ENCODE measurements around the gene C4A.
A peak's percentile ranks its signal among the peaks of the same experiment; 100 is the strongest.
"Not testable (repeated sequence)": the region's sequence is repeated elsewhere in the genome, so short reads cannot be mapped to it uniquely, and the experiment has no call there.

The C4A gene

DNA sequence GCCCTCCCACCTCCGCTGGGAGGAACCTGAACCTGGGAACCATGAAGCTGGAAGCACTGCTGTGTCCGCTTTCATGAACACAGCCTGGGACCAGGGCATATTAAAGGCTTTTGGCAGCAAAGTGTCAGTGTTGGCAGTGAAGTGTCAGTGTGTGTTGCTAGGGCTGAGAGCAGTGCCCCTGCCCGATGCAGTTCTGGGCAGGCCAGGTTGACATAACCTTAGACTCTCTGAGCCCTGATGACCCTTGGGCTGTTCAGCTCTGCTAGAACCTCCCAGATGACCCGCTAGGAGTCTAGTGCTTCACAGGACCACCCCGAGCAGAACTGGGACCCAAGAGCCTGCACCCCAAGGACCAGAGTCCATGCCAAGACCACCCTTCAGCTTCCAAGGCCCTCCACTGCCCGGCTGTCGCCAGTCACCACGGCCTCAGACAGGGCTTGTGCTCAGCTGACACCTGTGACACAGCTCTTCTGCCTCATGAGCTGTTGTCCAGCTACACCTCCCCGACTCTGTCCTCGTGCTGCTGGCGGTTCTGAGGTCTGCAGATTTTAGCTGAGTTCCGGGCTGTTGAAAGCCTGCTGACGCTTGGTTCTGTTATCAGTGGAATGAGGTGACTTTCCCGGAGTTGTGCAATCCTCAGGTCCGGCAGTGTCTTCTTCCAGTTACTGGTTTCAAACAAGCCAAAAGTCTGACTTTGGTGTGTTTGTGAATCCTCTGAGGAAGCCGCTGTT lies 53.6 kb downstream of the C4A start:
- not testable (repeated sequence) for DNase-seq (ENCODE audit: low spot score)

DNA sequence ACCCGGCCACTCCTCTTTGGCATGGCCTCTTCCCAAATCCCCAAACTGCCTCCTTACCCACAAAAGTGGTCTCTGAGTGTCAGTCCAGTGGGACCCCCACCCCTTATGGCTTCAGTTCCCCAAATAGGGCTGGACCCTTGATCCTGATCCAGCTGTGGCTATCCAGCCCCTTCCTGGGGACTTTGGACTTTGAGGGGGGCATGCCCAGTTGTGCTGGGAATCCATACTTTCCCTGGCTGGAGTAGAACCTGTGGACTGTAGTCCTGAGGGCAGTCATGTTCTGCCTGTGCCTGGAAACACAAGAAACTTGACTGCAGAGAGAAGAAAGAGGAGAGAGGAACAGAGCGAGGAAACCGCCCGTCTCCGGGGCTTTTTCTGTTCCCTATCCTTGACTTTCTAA lies 55.3 kb downstream of the C4A start:
- DNase-seq (ENCODE audit: low spot score): not testable (repeated sequence)

GRCh38 chr6:32037598-32038524 lies 56.0 kb downstream of the C4A start, which contains the start of gene CYP21A2:
Gene CYP21A2 (plus strand): TSS chr6:32038415. CDS start chr6:32038423, 8 bp downstream.
- not testable (repeated sequence) for DNase-seq (ENCODE audit: low spot score)

DNA sequence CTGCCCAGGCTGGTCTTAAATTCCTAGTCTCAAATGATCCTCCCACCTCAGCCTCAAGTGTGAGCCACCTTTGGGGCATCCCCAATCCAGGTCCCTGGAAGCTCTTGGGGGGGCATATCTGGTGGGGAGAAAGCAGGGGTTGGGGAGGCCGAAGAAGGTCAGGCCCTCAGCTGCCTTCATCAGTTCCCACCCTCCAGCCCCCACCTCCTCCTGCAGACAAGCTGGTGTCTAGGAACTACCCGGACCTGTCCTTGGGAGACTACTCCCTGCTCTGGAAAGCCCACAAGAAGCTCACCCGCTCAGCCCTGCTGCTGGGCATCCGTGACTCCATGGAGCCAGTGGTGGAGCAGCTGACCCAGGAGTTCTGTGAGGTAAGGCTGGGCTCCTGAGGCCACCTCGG lies 57.0 kb downstream of the C4A start:
- DNase-seq (ENCODE audit: low spot score): not testable (repeated sequence)

DNA sequence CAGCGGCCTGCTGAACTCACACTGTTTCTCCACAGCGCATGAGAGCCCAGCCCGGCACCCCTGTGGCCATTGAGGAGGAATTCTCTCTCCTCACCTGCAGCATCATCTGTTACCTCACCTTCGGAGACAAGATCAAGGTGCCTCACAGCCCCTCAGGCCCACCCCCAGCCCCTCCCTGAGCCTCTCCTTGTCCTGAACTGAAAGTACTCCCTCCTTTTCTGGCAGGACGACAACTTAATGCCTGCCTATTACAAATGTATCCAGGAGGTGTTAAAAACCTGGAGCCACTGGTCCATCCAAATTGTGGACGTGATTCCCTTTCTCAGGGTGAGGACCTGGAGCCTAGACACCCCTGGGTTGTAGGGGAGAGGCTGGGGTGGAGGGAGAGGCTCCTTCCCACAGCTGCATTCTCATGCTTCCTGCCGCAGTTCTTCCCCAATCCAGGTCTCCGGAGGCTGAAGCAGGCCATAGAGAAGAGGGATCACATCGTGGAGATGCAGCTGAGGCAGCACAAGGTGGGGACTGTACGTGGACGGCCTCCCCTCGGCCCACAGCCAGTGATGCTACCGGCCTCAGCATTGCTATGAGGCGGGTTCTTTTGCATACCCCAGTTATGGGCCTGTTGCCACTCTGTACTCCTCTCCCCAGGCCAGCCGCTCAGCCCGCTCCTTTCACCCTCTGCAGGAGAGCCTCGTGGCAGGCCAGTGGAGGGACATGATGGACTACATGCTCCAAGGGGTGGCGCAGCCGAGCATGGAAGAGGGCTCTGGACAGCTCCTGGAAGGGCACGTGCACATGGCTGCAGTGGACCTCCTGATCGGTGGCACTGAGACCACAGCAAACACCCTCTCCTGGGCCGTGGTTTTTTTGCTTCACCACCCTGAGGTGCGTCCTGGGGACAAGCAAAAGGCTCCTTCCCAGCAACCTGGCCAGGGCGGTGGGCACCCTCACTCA lies 57.7 kb downstream of the C4A start:
- not testable (repeated sequence) for DNase-seq (ENCODE audit: low spot score)

DNA sequence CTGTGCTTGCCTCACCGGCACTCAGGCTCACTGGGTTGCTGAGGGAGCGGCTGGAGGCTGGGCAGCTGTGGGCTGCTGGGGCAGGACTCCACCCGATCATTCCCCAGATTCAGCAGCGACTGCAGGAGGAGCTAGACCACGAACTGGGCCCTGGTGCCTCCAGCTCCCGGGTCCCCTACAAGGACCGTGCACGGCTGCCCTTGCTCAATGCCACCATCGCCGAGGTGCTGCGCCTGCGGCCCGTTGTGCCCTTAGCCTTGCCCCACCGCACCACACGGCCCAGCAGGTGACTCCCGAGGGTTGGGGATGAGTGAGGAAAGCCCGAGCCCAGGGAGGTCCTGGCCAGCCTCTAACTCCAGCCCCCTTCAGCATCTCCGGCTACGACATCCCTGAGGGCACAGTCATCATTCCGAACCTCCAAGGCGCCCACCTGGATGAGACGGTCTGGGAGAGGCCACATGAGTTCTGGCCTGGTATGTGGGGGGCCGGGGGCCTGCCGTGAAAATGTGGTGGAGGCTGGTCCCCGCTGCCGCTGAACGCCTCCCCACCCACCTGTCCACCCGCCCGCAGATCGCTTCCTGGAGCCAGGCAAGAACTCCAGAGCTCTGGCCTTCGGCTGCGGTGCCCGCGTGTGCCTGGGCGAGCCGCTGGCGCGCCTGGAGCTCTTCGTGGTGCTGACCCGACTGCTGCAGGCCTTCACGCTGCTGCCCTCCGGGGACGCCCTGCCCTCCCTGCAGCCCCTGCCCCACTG lies 58.6 kb downstream of the C4A start:
- DNase-seq (ENCODE audit: low spot score): not testable (repeated sequence)

DNA sequence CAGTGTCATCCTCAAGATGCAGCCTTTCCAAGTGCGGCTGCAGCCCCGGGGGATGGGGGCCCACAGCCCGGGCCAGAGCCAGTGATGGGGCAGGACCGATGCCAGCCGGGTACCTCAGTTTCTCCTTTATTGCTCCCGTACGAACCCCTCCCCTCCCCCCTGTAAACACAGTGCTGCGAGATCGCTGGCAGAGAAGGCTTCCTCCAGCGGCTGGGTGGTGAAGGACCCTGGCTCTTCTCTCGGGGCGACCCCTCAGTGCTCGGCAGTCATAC lies 59.1 kb downstream of the C4A start:
- DNase-seq (ENCODE audit: low spot score): not testable (repeated sequence)

GRCh38 chr6:32041385-32041784 lies 59.5 kb downstream of the C4A start:
- not testable (repeated sequence) for DNase-seq (ENCODE audit: low spot score)

DNA sequence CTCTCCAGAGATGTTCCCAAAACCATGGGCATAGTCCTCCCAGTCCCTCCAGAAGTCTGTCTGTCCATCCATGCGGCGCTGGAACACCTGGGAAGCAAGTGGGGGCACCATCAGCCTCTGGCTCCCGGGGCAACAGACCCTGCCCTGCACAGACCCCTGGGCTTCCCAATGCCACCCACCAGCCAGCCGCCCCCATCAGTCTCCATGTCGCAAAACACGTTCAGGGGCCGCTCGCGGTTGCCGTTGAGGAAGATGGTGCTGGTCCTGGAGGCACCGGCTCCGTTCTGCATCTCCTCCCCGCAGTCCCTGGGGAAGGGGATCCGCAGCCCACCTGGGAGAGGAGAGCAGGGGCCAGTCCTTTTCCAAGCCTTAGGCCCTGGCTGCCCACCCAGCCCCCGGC lies 60.4 kb downstream of the C4A start:
- DNase-seq (ENCODE audit: low spot score): not testable (repeated sequence)

DNA sequence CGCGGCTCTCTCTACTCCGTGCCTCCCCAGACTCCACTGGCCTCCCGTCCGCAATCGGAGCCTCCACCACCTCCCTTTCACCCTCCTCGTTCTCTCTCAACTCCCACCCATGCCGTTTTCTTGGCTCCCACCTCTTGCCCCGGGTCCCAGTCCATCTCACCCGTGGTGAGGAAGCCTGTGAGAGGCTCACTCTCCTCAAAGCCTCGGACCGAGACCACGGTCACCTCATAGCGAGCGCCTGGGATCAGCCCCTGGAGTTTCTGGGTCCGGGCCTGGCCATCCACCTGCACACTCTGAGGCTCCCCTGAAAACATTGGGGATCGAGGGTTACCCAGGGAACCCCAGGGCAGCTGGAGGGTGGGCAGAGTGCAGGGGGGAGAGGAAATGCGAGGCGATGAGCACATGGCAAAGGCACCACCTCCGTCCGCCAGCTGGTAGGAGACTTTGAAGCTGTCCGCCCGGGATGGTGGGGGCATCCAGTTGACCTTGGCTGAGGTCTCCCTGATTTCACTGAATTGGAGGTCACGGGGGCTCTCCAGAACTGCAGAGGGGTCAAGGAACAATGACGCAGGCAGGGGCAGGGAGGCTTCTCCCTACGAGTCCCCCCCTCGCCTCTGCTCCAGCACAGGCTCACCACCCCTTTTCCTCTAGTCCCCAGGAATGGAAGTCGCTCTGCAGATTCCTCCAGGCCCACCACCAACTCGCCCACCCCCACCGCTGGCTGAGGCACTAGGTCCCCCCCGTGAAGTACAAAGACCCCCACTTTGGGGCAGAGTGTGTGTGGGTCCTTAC lies 61.9 kb downstream of the C4A start:
- DNase-seq (ENCODE audit: low spot score): not testable (repeated sequence)

DNA sequence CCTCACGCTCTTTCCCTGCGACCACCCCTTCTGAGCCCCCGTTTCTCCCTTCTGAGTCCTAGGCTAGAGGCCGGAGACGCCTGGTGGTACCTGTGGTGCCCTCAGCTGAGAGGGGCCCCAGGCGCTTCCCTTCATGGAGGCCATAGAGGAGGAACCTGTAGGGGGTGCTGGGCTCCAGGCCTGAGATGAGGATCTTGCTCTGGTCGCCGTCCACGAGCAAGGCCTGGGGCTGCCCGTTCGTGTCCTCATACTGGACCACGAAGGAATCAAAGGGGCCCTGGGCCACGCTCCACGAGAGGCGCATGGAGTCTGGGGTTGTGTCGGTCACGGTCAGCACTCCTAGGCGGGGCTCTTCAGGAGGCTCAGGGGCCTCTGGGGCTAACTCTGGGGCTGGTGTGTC lies 63.1 kb downstream of the C4A start:
- not testable (repeated sequence) for DNase-seq (ENCODE audit: low spot score)

DNA sequence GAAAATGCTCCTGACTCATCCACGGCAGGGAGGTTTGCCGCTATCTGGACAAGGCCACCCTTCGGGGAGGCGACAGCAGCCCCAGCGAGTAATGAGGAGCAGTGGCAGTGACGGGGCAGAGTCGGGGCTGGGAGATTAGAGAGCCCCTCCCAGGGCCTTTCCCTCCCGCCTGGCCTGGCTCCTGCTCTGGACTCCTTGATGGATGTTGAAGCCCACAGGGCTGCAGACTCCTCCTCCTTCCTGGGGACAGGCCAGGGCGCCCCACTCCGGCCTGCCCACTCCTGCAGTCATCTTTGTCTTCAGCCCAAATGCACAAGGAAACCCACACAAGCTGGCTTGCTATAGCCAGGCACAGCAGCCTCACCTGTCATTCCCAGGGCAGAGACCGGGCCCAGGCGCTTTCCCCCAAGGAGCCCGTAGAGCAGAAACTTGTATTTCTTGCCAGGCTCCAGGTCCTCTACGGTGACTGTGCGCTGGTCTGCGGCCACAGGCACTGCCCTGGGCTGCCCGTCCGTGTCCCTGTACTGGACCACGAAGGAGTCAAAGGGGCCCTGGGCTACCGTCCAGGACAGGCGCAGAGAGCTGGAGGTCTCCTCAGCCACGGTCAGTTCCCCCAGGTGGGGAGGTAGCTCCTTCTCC lies 64.1 kb downstream of the C4A start:
- DNase-seq (ENCODE audit: low spot score): no peak

- DNase-seq (ENCODE audit: low spot score): no peak
Observed at GRCh38 chr6:32046450-32047083, 64.7 kb downstream of the C4A start.

GRCh38 chr6:32047084-32047478 lies 65.2 kb downstream of the C4A start:
- DNase-seq (ENCODE audit: low spot score): no peak

DNA sequence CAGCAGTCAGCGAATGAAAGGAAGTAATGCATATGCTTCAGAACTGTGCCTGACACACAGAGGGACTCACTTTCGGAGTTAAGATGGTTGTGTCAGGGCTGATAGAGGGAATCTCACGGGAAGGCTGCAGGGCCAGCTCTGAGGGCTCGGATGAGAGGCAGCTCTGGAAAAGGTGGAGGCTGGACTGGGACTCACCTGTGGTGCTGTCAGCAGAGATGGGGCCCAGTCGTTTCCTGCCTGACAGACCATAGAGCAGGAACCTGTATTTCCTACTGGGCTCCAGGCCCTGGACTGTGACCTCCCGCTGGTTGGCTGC lies 65.6 kb downstream of the C4A start:
- DNase-seq (ENCODE audit: low spot score): no peak

GRCh38 chr6:32047855-32048766 lies 66.3 kb downstream of the C4A start:
- DNase-seq (ENCODE audit: low spot score): peak; percentile 67

- not testable (repeated sequence) for DNase-seq (ENCODE audit: low spot score)
Observed at GRCh38 chr6:32049149-32049548, 67.3 kb downstream of the C4A start.

GRCh38 chr6:32049736-32050135 lies 67.9 kb downstream of the C4A start:
- DNase-seq (ENCODE audit: low spot score): not testable (repeated sequence)

GRCh38 chr6:32050562-32050961 lies 68.7 kb downstream of the C4A start:
- DNase-seq (ENCODE audit: low spot score): no peak

All from CD4-positive, alpha-beta T cell treated with Interleukin-15 for 4 hours (primary cell).